ENCODE measurements around the gene CNGA2. TPM values are rescaled to one million over a fixed set of nuclear protein-coding genes. Genes with fewer than 3 reads are reported as not detected.
A peak's percentile ranks its signal among the peaks of the same experiment; 100 is the strongest.

Gene CNGA2
- total RNA-seq (ENCODE audit: low replicate concordance): not detected in 2 replicates
- long read RNA-seq: 0 reads

GRCh38 chrX:151734446-151734845 is at the start of gene CNGA2:
Gene CNGA2 (plus strand): TSS chrX:151734746. CDS start chrX:151738484, 3,738 bp downstream.
- Mint-ChIP-seq H3K9me3 (no peaks in the 10 kb centered on the region), H3K27me3 (peaks cover 20% of the 10 kb centered on the region), H3K4me3 (no peak within 1 kb of the TSS), H3K27ac (no peak within 1 kb of the TSS), H3K4me1 (ENCODE audit: unreplicated experiment) (no peaks in the 10 kb centered on the region), H3K36me3 (no peaks in the 10 kb centered on the region)
- DNase-seq (ENCODE audit: extremely low spot score, unreplicated experiment): no peak
- no peak for TF ChIP-seq CTCF (conservative IDR thresholded peaks at IDR 0.05)

GRCh38 chrX:151687635-151688034 is 46.9 kb upstream of the CNGA2 start:
- Mint-ChIP-seq H3K9me3 (no peaks in the 10 kb centered on the region), H3K27me3 (peaks cover 12% of the 10 kb centered on the region), H3K4me3 (no peak overlapping the region), H3K27ac (no peak overlapping the region), H3K4me1 (ENCODE audit: unreplicated experiment) (no peaks in the 10 kb centered on the region), H3K36me3 (no peaks in the 10 kb centered on the region)
- DNase-seq (ENCODE audit: extremely low spot score, unreplicated experiment): no peak
- no peak for TF ChIP-seq CTCF (conservative IDR thresholded peaks at IDR 0.05)

- no peak for DNase-seq (ENCODE audit: extremely low spot score, unreplicated experiment)
- Mint-ChIP-seq H3K4me1 (ENCODE audit: unreplicated experiment) (no peaks in the 10 kb centered on the region), H3K27ac (no peak overlapping the region), H3K27me3 (peaks cover 3% of the 10 kb centered on the region), H3K36me3 (no peaks in the 10 kb centered on the region), H3K4me3 (no peak overlapping the region), H3K9me3 (peaks cover 5% of the 10 kb centered on the region)
- no peak for TF ChIP-seq CTCF (conservative IDR thresholded peaks at IDR 0.05)
These were observed 45.9 kb upstream of the CNGA2 start for GRCh38 chrX:151688695-151689094.

GRCh38 chrX:151692825-151693224 is 41.7 kb upstream of the CNGA2 start:
- Mint-ChIP-seq H3K27ac (no peak overlapping the region), H3K9me3 (peaks cover 5% of the 10 kb centered on the region), H3K36me3 (no peaks in the 10 kb centered on the region), H3K27me3 (peaks cover 24% of the 10 kb centered on the region), H3K4me3 (peak overlapping the region; percentile 76), H3K4me1 (ENCODE audit: unreplicated experiment) (peaks cover 4% of the 10 kb centered on the region)
- TF ChIP-seq CTCF (conservative IDR thresholded peaks at IDR 0.05): no peak
- DNase-seq (ENCODE audit: extremely low spot score, unreplicated experiment): no peak

- Mint-ChIP-seq H3K27me3 (peaks cover 24% of the 10 kb centered on the region), H3K4me1 (ENCODE audit: unreplicated experiment) (peaks cover 4% of the 10 kb centered on the region), H3K27ac (no peak overlapping the region), H3K9me3 (peaks cover 5% of the 10 kb centered on the region), H3K36me3 (no peaks in the 10 kb centered on the region), H3K4me3 (peak overlapping the region; percentile 67)
- no peak for DNase-seq (ENCODE audit: extremely low spot score, unreplicated experiment)
- no peak for TF ChIP-seq CTCF (conservative IDR thresholded peaks at IDR 0.05)
These were observed 40.4 kb upstream of the CNGA2 start for GRCh38 chrX:151694121-151694520.

All from type B pancreatic cell (in vitro differentiated cells).